ENCODE measurements around the gene GPR107.

GPR107 gene

GRCh38 chr9:130112538-130113151, 58.9 kb downstream of the GPR107 start:
- DNase-seq = no peak

- no peak for DNase-seq
Observed at GRCh38 chr9:130114741-130115140, 61.0 kb downstream of the GPR107 start.

- DNase-seq = no peak
Observed at GRCh38 chr9:130116346-130116745, 62.6 kb downstream of the GPR107 start.

- DNase-seq = no peak
Observed at GRCh38 chr9:130117376-130117775, 63.7 kb downstream of the GPR107 start.

- no peak for DNase-seq
Observed at GRCh38 chr9:130117816-130118632, 64.3 kb downstream of the GPR107 start.

- DNase-seq = peak; percentile 100
Observed at GRCh38 chr9:130118841-130119518, 65.3 kb downstream of the GPR107 start.

- no peak for DNase-seq
Observed at GRCh38 chr9:130119519-130120298, 66.0 kb downstream of the GPR107 start.

- DNase-seq = no peak
Observed at GRCh38 chr9:130120299-130120587, 66.5 kb downstream of the GPR107 start.

GRCh38 chr9:130120832-130121231, 67.1 kb downstream of the GPR107 start:
- DNase-seq = no peak

GRCh38 chr9:130122456-130122855, 68.8 kb downstream of the GPR107 start:
- peak; percentile 96 for DNase-seq

GRCh38 chr9:130124085-130124860, 70.6 kb downstream of the GPR107 start:
- DNase-seq = peak; percentile 66

GRCh38 chr9:130126721-130127433, 73.2 kb downstream of the GPR107 start:
- no peak for DNase-seq

GRCh38 chr9:130128251-130128650, 74.5 kb downstream of the GPR107 start:
- no peak for DNase-seq

GRCh38 chr9:130128733-130129431, 75.2 kb downstream of the GPR107 start:
- DNase-seq = no peak

- DNase-seq = no peak
Observed at GRCh38 chr9:130129432-130130061, 75.8 kb downstream of the GPR107 start.

GRCh38 chr9:130132746-130133145, 79.0 kb downstream of the GPR107 start:
- DNase-seq = no peak

- no peak for DNase-seq
Observed at GRCh38 chr9:130137081-130137640, 83.5 kb downstream of the GPR107 start.

- no peak for DNase-seq
Observed at GRCh38 chr9:130137641-130138081, 84.0 kb downstream of the GPR107 start.

GRCh38 chr9:130138171-130138653, 84.5 kb downstream of the GPR107 start:
- no peak for DNase-seq

GRCh38 chr9:130138791-130139190, 85.1 kb downstream of the GPR107 start:
- DNase-seq = peak; percentile 90

All from NCI-H2171 treated with DMSO at 0.1 percent for 48 hours (cell line).